NOMO-1 (cell line): ENCODE results near the gene GORASP1.

Experiments
- DNase-seq, 2 experiments: peaks; one replicate each; lab custom pipeline; 2025; ENCODE audit not compliant: unreplicated experiment in 2 of 2; lab: John Stamatoyannopoulos, UW

The GORASP1 gene

DNA sequence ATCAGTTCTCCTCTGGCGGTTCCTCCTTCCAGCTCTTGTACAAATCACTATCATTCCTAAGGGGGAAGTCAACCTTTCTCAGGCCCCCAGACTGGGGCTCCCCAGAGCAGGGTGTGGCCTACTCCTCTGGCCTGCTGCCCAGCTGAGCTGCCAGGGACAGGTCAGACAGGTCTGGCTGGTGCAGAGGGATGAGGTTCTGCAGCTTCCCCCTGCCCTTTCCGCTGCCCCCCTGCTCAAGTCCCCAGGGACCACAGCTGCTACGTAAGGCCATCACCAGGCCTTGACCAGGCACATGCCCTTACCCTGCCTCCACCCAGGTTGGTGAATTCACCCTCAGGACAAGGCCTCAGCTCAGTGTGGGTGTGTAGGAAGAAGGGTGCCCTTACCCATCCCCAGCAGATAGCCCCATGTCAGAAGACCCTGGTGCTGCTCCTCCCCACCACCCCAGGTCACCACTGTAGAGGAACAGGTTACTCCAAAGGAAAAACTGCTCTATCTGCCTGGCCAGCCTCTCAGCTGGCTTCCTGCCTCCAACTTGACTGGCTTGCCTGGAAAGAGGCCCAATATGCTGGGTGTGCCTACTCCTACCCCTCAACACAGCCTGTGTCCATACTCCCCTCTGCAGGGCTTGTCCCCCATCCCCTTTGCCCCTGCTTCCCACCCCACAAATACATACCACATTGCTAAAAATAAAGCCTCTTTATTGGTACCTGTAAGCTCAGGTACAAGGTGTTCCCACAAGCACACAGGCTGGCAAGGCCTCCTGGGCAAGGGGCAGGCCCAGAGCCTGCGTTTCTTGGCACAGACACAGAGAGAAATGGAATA lies 34.0 kb upstream of the GORASP1 start:
- DNase-seq: peak; percentile 11 to 33

DNA sequence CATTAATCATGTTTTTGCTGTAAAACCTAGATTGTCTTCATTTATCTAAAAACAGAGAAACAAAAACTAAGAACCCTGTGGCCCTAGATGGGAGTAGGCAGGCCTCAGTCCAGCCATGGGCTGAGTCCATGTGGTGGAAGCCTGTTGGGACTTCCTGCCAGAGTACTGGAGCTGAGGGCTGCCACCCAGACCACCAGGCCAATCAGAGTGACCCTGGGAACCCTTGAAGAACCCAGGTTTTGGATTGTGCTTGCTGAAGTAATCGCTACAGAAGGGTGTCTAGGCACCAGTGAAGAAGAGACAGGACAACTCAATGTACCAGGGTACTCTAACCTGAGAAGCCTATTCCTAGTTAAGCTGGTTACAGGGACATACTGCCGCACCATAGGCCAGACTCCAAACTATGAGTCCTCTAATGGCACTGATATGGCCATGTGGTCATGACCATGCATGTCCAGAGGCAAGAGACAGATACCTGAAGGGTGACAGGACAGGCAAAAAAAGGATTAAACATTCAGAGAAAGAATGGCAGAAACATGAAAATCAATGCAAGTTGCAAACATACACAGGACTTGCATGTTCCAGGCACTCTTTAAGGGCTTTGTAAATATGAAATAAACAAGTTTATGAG lies 33.0 kb upstream of the GORASP1 start:
- DNase-seq: no peak

DNA sequence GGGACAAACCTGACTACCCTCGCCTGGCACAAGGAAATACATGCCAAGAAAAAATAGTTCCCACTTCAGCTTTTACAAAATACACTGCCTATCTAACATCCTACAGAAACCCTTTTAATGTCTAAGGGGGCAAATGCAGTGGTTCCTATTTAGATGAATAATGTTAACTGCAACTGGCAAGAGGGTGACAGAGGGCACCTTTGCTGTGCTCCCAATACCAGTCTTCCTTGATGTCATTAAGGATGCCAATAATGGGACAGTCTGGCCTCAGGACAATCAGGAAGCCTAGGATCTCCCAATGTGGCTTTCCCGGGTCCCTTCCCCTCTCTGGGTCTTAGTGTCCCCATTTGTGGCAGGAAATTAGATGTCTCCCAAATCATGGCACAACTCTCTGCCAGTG lies 32.0 kb upstream of the GORASP1 start:
- DNase-seq: no peak

DNA sequence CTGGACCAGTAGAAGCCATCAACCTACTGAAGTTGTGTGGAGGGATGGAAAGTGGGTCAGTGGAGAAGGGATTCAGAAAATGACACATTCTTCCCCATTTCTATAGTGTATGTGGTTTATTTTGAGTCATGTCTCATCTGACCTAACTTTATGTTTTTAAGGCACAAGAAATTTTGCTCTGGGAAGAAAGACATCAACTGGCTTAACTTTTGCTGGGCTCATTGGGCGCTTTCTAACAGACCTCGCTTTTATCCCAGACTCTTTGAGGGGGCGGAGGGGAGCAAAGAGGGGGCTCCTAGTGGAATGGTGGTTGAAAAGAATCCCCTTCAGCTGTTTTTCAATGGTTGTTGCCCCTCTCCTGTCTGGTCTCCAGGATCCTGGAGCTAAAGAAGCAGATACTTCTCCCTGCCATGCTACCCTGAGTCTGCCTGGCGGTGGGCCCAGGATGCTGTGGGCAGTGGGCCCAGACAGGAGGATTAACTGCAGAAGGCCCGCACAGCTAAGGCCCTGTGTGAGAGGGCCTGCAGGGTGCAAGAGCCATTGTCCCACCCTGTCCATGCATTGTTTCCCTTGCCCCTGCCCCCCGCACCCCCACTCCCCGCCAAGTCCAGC lies 31.5 kb upstream of the GORASP1 start:
- DNase-seq: no peak

DNA sequence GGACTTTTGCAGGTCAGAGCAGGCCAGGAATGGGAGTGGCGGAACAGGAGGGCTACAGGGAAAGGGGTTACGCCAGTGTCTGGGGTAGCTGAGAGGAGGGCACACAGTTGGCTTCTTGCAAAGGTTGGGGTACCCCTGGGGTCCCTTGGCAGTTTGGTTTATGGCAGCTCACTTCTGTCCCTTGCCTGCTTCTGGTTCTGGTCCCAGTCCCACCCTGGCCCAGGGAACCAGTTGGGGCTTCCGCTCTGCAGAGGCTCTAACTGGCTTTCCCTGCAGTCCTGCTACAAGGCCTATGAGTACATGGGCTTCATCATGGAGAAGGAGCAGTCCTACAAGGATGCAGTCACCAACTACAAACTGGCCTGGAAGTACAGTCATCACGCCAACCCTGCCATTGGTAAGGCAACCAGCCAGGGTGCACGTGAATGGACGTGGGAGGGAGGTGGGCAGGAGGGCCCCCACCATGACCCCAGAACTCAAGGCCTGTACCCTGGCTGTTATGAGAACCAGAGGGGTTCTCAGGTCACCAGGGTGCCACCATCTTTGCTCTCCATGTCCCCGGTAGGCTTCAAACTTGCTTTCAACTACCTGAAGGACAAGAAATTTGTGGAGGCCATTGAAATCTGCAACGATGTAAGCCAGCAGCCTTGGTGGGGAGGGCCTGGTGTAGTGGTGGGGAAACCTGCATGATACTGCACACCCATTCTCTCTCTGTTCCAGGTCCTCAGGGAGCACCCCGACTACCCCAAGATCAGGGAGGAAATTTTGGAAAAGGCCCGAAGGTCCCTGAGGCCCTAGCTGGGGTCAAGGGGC lies 30.8 kb upstream of the GORASP1 start:
- DNase-seq: no peak

DNA sequence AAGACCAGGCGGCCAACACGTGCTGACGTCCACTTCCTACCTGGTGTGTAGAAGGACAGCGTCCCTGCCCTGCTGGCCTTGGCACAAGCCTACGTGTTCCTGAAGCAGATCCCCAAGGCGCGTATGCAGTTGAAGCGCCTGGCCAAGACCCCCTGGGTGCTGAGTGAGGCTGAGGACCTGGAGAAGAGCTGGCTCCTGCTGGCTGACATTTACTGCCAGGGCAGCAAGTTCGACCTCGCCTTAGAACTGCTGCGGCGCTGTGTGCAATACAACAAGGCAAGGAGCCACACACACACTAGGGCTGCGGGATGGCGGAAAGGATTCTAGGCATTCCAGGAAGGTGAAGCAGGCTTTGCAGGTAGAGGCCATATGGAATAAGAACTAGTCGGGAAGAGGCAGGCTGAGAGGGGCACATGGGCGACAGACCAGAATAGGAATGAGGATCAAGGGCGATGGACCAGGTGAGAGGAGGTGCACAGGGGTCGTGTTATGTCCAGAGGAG lies 30.1 kb upstream of the GORASP1 start:
- DNase-seq: no peak

DNA sequence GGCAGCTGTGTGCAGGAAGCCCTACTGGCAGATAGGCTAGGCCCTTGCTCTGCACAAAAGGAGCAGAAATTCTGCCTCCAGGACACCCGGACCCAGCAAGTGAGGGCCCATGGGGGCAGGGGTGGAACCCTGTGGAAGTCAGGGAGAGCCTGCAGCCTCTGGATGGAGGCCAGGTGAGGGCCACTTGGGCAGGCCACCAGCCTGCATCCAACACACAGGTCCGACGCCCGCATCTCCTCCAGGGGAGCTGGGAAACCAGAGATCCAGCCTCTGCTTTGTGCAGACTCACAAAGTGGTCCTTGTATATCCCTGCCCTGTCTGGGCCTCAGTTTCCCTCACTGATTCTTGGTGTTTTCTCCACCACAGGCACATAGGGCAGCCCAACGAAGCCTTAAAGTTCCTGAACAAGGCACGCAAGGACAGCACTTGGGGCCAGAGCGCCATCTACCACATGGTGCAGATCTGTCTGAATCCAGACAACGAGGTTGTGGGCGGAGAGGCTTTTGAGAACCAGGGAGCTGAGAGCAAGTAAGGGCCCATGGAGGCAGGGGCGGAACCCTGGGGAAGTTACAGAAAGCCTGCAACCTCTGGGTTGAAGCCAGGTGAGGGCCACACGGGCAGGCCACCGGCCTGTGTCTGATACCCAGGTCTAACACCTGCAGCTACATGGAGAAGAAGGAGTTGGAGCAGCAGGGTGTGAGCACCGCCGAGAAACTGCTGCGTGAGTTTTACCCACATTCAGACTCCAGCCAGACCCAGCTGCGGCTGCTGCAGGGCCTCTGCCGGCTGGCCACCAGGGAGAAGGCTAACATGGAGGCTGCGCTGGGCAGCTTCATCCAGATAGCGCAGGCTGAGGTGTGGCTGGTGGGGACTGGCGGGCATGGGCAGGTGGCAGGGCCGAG lies 29.4 kb upstream of the GORASP1 start:
- DNase-seq: no peak

DNA sequence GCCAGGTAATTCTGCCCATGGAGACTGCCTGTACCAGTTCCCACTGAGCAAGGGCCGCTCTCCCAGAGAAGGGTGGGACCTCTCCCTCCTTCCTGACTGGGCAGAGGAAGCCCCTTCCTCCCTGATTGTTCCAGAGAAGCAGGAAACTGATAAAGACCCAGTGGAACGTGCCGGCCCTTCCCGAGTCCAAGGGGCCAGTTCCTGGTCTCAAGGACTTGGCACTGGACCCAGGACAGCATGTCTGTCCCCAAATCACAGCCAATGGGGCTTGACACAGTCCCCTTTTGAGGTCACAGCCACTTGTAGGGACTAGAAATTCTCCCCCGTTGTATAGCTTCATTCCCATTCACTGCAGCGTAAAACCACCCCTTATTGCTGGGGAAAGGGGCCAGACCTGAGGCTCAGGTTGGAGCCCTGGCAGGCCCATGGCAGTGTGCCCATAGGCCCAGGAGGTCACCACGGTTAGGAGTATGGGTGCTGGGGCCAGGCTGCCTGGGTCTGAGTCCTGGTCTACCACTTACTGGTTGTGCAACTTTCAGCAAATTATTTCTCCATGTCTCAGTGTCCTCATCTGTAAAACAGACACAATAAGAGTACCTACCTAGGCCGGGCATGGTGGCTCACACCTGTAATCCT lies 27.9 kb upstream of the GORASP1 start:
- DNase-seq: no peak

DNA sequence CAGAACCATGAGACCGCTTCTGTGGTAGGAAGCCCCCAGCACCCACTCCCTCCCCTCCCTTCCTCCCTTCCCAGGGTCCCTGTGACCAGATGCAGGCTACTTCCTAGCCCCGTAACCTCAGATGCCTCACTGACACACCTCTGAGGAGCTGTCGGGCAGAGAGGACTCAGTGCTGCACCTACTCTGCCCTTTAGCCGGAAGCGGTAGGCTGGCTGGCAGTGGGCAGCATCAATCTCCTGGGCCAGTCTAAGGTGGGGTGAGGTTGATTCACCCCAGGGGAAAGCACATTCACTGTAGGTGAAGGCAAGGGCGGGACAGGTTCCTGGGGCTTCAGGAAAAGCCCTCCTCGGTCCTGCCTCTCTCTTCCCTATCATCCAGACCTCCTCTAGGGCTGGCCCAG lies 26.9 kb upstream of the GORASP1 start:
- DNase-seq: no peak

DNA sequence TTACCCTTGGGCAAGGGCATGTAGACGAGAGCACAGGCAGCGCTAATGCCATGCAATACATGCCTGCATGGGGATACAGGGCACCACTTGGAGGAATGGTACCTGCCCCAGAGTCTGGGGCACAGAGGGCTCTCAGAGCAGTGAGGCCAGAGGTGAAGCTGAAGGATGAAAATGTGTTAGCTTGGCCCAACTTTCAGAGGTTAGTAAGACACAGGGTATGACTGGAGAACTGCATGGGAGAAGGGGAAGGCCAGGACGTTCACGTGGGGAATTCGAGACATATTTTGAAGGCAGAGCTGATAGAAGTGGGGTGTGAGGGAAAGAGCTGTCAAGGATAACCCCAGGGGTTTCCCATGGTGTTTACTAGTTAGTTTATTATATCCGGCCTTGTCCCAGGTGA lies 26.4 kb upstream of the GORASP1 start:
- no peak for DNase-seq

DNA sequence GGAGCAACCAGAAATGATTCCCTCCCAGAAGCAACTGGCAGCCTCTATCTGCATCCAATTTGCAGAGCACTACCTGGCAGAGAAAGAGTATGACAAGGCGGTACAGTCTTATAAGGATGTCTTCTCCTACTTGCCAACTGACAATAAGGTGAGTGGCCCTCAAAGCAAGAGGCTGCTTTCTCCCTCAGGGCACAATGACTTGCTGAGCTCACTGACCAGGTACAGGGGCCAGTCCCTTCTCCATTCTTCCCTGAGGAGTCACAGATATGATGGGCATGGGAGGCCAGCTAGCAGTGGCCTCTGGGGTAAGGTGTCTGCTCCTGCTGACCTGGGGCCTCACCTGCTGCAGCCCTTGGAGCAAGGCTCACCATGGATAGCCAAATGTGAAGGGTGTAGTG lies 25.7 kb upstream of the GORASP1 start:
- DNase-seq: no peak

DNA sequence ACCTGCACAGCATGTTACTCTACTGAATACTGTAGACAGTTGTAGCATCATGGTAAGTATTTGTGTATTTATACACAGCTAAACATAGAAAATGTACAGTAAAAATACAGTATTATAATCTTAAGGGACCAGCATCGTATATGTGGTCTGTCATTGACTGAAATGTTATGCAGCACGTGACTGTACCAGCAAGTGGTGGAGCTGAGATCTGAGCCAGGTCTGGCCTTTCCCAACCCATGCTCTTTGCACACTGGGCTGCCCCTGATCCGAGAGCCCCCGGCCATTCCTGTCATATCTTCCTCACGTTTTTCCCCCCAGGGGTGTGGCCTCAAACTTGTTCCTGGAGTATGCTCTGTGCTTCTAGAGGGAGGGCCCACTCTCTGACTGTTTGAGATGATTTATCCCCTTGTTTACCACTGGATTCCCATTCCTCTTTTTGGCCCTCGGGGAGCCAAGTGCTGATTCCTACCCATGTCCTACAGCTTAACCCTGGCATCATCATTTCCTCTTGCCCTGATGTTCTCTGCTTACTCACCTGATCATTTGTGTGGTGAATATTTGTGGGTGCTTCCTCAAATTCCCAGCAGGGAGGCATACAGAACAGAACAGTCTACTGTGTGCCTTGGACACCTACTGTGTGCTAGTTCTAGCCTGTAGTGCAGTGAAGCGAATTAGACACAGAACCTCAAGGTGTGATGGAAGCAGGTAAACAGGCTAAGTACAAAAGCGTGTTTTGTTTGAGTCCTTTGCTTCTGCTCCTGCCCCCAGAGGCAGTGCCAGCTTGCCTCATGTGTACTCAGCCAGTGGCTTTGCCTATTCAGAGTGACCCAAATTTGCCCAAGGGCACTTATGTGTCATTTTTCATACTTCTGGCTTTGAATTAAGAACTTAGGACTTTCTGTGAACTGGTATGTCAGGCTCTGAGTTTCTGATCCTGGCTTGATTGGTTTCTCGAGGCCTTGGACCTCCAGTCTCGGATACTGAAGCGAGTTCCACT lies 25.0 kb upstream of the GORASP1 start:
- DNase-seq: no peak

DNA sequence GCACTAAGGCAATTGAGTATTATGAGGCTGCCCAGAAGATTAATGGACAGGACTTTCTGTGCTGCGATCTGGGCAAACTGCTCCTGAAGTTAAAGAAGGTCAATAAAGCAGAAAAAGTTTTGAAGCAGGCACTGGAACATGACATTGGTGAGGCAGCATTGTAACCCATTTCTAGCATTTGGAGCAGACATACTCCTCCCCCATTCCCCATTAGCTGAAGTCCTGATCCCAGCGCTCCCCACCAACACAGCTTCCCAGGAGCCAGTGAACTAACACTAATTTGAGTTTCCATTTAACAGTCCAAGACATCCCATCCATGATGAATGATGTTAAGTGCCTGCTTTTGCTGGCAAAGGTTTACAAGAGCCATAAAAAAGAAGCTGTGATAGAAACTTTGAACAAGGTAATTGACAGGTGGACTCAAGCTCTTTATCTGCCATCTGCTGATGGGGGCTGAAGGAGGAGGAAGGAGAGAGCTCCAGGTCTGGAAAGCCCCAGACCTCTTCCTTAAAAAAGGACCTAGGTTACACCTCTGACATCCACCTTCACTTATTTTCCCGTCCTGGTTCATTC lies 23.4 kb upstream of the GORASP1 start:
- DNase-seq: no peak

DNA sequence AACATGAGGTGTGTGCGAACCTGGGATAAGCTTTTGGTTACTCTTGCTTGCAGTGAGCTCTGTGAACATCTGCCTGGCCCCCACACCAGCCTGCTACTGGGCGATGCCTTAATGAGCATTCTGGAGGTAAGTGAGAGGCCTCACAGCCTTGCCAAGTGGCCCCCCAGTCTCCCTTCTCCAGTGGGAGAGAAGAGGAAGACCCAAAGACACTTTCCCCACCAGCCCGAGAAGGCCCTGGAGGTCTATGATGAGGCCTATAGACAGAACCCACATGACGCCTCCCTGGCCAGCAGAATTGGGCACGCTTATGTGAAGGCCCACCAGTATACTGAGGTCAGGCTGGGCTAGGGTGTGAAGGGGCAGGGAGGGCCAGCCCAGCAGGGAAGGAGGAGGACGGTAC lies 22.6 kb upstream of the GORASP1 start:
- DNase-seq: no peak

DNA sequence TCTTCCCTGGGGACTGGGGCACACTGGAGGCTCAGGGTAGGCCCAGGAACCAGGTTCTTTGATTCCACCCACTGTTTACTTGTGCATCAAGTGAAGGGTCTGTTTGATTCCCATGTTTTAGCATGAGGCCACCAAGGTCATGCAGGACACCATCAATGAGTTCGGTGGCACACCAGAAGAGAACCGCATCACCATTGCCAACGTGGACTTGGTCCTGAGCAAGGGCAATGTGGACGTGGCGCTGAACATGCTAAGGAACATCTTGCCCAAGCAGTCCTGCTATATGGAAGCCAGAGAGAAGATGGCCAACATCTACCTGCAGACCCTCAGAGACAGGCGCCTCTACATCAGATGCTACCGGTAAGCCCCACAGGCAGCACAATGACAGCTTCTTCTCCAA lies 21.5 kb upstream of the GORASP1 start:
- no peak for DNase-seq

DNA sequence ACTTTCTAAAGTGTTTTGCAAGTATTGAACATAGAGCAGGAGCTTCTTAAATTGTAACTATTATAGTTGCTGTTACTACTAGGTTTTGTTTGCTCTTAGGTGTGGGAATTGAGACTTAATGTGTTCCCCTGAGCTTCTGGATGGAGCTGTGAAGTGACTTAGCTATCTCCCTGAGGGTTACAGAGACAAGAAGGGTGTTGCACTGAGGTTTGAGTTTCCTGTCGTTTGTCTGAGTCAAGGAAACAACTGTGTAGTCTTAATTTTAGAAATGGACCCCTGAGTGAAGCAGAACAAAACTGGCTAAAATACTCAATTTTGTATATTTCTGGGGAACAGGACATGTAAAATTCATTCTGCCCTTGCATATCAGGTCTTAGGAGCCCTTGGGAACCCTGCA lies 20.5 kb upstream of the GORASP1 start:
- DNase-seq: no peak

DNA sequence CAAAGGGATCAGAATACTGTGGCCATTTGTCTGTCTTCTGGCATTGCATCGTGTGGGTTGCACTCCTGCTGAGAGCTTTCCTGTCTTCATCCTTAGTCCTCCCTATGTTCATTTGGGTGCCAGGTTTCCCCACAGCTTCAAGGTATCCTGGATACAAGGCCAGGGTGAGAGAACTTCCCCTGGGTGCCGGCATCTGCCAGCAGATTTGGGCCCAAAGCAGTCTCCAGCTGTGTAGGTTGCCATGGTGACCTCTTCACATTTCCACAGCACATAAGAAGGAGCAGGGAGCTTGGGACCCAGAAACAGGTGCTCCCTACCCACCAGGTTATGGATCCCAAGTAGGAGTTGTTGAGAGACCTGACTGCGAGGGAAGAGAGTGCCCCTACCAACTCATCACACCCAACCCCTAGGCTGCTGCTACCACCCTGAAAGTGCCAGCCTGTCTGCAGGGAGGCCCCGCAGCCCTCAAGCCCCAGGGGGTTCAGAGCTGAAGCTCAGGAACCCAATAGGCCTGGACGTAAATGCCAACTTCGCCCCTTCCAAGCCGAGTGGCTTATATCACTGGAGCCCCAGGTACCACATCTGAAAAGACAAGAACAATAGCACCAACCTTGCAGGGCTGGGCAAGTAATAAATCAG lies 20.0 kb upstream of the GORASP1 start:
- no peak for DNase-seq
